Epithelial cell of esophagus (primary cell): Measurements from ENCODE around the gene ANKRD39.

Experiments used
- DNase-seq: peaks from one replicate; pipeline ENCODE4 v3.0.0; 2010; ENCODE audit warnings: low read depth
- H3K4me3 ChIP-seq: 2 replicates; pipeline ENCODE4 v1.5.1; 2011; ENCODE audit warnings: mild to moderate bottlenecking, low read length, control low read depth
- TF ChIP-seq, protein P1 (sequence below): IDR thresholded peaks from 2 replicates; pipeline ENCODE4 v1.5.1; 2011; ENCODE audit warnings: low read depth, mild to moderate bottlenecking, low read length, control low read depth, inconsistent platforms; ENCODE audit not compliant: insufficient read depth; ENCODE audit errors: missing control alignments

ANKRD39 gene

GRCh38 chr2:96826546-96827278, 31.1 kb downstream of the ANKRD39 start:
- TF ChIP-seq, protein P1, sequence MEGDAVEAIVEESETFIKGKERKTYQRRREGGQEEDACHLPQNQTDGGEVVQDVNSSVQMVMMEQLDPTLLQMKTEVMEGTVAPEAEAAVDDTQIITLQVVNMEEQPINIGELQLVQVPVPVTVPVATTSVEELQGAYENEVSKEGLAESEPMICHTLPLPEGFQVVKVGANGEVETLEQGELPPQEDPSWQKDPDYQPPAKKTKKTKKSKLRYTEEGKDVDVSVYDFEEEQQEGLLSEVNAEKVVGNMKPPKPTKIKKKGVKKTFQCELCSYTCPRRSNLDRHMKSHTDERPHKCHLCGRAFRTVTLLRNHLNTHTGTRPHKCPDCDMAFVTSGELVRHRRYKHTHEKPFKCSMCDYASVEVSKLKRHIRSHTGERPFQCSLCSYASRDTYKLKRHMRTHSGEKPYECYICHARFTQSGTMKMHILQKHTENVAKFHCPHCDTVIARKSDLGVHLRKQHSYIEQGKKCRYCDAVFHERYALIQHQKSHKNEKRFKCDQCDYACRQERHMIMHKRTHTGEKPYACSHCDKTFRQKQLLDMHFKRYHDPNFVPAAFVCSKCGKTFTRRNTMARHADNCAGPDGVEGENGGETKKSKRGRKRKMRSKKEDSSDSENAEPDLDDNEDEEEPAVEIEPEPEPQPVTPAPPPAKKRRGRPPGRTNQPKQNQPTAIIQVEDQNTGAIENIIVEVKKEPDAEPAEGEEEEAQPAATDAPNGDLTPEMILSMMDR = no peak
- no peak overlapping the region for H3K4me3 ChIP-seq
- DNase-seq = no peak

GRCh38 chr2:96825057-96825456, 32.8 kb downstream of the ANKRD39 start:
- TF ChIP-seq, protein P1 = no peak
- DNase-seq = no peak
- H3K4me3 ChIP-seq = no peak overlapping the region

DNA sequence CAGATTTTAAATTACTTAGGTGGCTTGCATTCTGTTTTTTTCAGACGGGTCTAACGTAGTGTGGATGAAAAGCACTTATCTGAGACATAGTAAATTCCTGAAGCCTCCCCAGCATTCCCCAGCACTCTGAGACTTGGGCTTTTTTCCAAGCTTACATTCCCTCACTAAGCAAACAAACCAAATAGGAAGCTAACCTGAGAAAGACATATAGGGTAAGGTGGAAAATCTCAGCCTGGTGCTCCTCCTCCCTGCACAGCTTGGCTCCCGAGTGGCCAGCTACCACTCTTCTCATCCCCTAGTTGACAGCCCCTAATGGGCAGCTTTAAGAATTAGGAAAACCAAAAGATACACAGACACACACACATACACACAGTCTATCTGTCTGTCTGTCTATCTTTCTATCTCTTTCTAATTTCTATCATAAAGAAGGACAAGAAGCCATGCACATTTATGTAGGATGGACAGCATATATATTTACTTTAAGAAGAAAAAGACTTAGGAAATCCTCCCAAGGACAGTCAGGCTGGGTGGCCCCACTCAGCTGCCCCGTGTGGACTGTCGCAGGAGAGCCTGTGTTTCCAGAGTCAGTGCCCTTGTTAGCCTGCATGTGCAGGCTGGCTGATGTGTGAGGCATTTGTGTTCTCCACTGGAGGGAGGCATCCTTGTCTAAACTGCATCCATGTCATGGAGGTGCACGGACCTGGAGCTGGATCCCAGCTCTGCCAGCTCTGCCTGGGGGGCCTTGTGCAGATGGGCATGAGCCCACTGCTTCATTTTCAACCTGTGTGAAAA, 33.5 kb downstream of the ANKRD39 start:
- DNase-seq = no peak
- H3K4me3 ChIP-seq = no peak overlapping the region
- TF ChIP-seq, protein P1 = no peak

DNA sequence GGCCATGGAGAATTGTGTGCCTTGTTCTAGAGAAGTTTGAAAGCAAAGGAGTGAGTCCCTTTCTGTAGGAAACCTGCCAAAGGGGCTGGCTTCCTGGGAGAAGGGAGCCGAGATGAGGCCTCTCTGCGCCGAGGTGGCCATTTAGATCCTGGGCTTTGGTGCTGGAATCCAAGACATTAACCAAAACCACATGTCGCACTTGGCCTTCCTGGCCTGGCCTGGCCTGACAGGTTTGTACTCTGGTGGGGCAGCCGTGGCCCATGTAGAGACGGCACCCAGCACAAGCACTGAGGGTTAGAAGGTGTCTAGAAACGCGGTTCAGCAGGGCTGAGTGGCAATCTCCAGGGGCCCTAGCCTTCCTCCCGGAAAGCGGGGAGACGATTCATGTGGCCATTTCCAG, 34.6 kb downstream of the ANKRD39 start:
- TF ChIP-seq, protein P1 = no peak
- no peak overlapping the region for H3K4me3 ChIP-seq
- DNase-seq = no peak

- TF ChIP-seq, protein P1 = no peak
- DNase-seq = no peak
- H3K4me3 ChIP-seq = no peak overlapping the region
Measured at GRCh38 chr2:96822786-96823185, 35.0 kb downstream of the ANKRD39 start.

GRCh38 chr2:96821113-96821675, 36.6 kb downstream of the ANKRD39 start:
- no peak overlapping the region for H3K4me3 ChIP-seq
- TF ChIP-seq, protein P1 = no peak
- no peak for DNase-seq
